GM23338 (cell line): ENCODE results near the gene SERPINE2. TPM values are rescaled to one million over a fixed set of nuclear protein-coding genes. Genes with fewer than 3 reads are reported as not detected.

Experiments used
- ATAC-seq: fragments of 200-7000 bp; cut with Tn5 transposase; 3 replicates; pipeline ENCODE4 v1.9.1; 2020
- DNase-seq: peaks from one replicate; pipeline ENCODE4 v3.0.0-alpha.2; 2015; ENCODE audit warnings: low spot score
- H2AFZ ChIP-seq: fragments of 200-600 bp; sonication (generic); 2 replicates; pipeline ENCODE4 v1.8.0; 2016; ENCODE audit warnings: antibody characterized with exemption, mild to moderate bottlenecking, moderate library complexity
- H3F3A ChIP-seq: fragments of 200-600 bp; sonication (generic); replicated peaks from 2 replicates; pipeline ENCODE4 v1.8.0; 2017; ENCODE audit warnings: antibody characterized with exemption, mixed run types, low read depth
- H3K27ac ChIP-seq: fragments of 200-600 bp; sonication (generic); 2 replicates; pipeline ENCODE4 v1.6.1; 2016; ENCODE audit warnings: low read depth
- H3K27me3 ChIP-seq: fragments of 200-600 bp; sonication (generic); 2 replicates; pipeline ENCODE4 v1.8.0; 2016; ENCODE audit warnings: mild to moderate bottlenecking, mixed run types, moderate library complexity; ENCODE audit not compliant: insufficient read depth
- H3K36me3 ChIP-seq: fragments of 200-600 bp; sonication (generic); 2 replicates; pipeline ENCODE4 v1.8.0; 2016; ENCODE audit warnings: mild to moderate bottlenecking; ENCODE audit not compliant: insufficient read depth
- H3K4me1 ChIP-seq: fragments of 200-600 bp; sonication (generic); 2 replicates; pipeline ENCODE4 v1.8.0; 2016; ENCODE audit warnings: mild to moderate bottlenecking, moderate library complexity; ENCODE audit not compliant: insufficient read depth
- H3K4me2 ChIP-seq: fragments of 200-600 bp; sonication (generic); 2 replicates; pipeline ENCODE4 v1.7.1; 2017; ENCODE audit warnings: mixed run types
- H3K4me3 ChIP-seq: fragments of 200-600 bp; sonication (generic); 2 replicates; pipeline ENCODE4 v1.6.1; 2016; ENCODE audit warnings: mixed run types
- H3K79me2 ChIP-seq: fragments of 200-600 bp; sonication (generic); replicated peaks from 2 replicates; pipeline ENCODE4 v1.8.0; 2017; ENCODE audit warnings: mild to moderate bottlenecking; ENCODE audit not compliant: insufficient read depth
- H3K9me2 ChIP-seq: fragments of 200-600 bp; sonication (generic); 2 replicates; pipeline ENCODE4 v1.8.0; 2017; ENCODE audit not compliant: insufficient read depth
- H4K20me1 ChIP-seq: fragments of 200-600 bp; sonication (generic); replicated peaks from 2 replicates; pipeline ENCODE4 v1.8.0; 2017; ENCODE audit warnings: mild to moderate bottlenecking; ENCODE audit not compliant: insufficient read depth
- H3K27ac Mint-ChIP-seq: 2 replicates; pipeline ENCODE4 v1.8.0; 2020; ENCODE audit warnings: inconsistent platforms, mild to moderate bottlenecking, moderate library complexity, mixed read lengths
- H3K27me3 Mint-ChIP-seq: 3 replicates; pipeline ENCODE4 v1.8.0; 2022; ENCODE audit warnings: low read depth, mild to moderate bottlenecking, moderate library complexity, mixed read lengths, inconsistent platforms; ENCODE audit not compliant: insufficient read depth, poor library complexity
- H3K36me3 Mint-ChIP-seq: 3 replicates; pipeline ENCODE4 v1.8.0; 2021; ENCODE audit warnings: low read depth, mild to moderate bottlenecking, inconsistent platforms, moderate library complexity, mixed read lengths
- H3K4me1 Mint-ChIP-seq: 3 replicates; pipeline ENCODE4 v1.8.0; 2020; ENCODE audit warnings: mild to moderate bottlenecking, inconsistent platforms, mixed read lengths
- H3K4me3 Mint-ChIP-seq: 3 replicates; pipeline ENCODE4 v1.8.0; 2021; ENCODE audit warnings: moderate library complexity, mild to moderate bottlenecking, inconsistent platforms, mixed read lengths
- H3K9me3 Mint-ChIP-seq: 3 replicates; pipeline ENCODE4 v1.8.0; 2020; ENCODE audit warnings: moderate library complexity, mild to moderate bottlenecking, inconsistent platforms, mixed read lengths
- CREB1 ChIP-seq: fragments of 250-450 bp; sonication (Bioruptor Pico); IDR thresholded peaks from 2 replicates; pipeline ENCODE4 v1.5.0; 2020; ENCODE audit warnings: low read depth, mild to moderate bottlenecking, moderate library complexity
- EZH2 ChIP-seq: fragments of 200-600 bp; sonication (generic); IDR thresholded peaks from one replicate; pipeline ENCODE4 v1.8.0; 2017; ENCODE audit warnings: antibody characterized with exemption, mild to moderate bottlenecking, low read depth; ENCODE audit not compliant: unreplicated experiment
- EZH2phosphoT487 ChIP-seq: fragments of 200-600 bp; sonication (generic); IDR thresholded peaks from one replicate; pipeline ENCODE4 v1.8.1; 2018; ENCODE audit warnings: antibody characterized with exemption; ENCODE audit not compliant: unreplicated experiment
- JUNB ChIP-seq: IDR thresholded peaks from one replicate; pipeline ENCODE4 v1.6.1; 2016; ENCODE audit warnings: antibody characterized with exemption; ENCODE audit not compliant: unreplicated experiment
- STAT1 ChIP-seq: IDR thresholded peaks from one replicate; pipeline ENCODE4 v1.6.1; 2016; ENCODE audit warnings: antibody characterized with exemption; ENCODE audit not compliant: unreplicated experiment
- ZNF331 ChIP-seq: fragments of 250-450 bp; sonication (Bioruptor Pico); IDR thresholded peaks from 2 replicates; pipeline ENCODE4 v1.5.0; 2020; ENCODE audit warnings: low read depth, mild to moderate bottlenecking, moderate library complexity
- ZNF462 ChIP-seq: fragments of 250-450 bp; sonication (Bioruptor Pico); IDR thresholded peaks from 2 replicates; pipeline ENCODE4 v1.5.0; 2020; ENCODE audit warnings: mild to moderate bottlenecking, moderate library complexity
- polyA plus RNA-seq: library from polyadenylated mRNA; unstranded; fragments of >200 nt; fragmentation: Nextera tagmentation; extraction: Ambion mirVana; gene quantifications from 2 replicates; pipeline ENCODE4 v1.2.1, GENCODE V29; 2016
- total RNA-seq: library from RNA; depleted of rRNA; stranded (reverse); fragments of >200 nt; shearing (Covaris generic); gene quantifications from 2 replicates; pipeline ENCODE4 v1.2.3, GENCODE V29; 2014

The SERPINE2 gene
- total and polyA plus RNA-seq, 2 experiments from 2014 or later = 38.6 to 44.2 TPM

- H3K9me3 Mint-ChIP-seq = no peaks in the 10 kb centered on the region; the same call in 2 of the 3 replicates
- TF ChIP-seq EZH2phosphoT487 = no peak
- no peak for TF ChIP-seq ZNF331 (CRISPR knock-in tag)
- no peak for TF ChIP-seq CREB1 (CRISPR knock-in tag)
- H3K27ac ChIP-seq = no peak overlapping the region
- ATAC-seq = no peak
- no peak overlapping the region for H3K27ac Mint-ChIP-seq
- no peaks in the 10 kb centered on the region for H3K27me3 ChIP-seq
- no peaks in the 10 kb centered on the region for H3K4me1 ChIP-seq
- H3K4me3 Mint-ChIP-seq = no peak overlapping the region
- H3K36me3 ChIP-seq = peaks cover 3% of the 10 kb centered on the region; the same call in 1 of the 2 replicates
- peaks cover 24% of the 10 kb centered on the region for H3K36me3 Mint-ChIP-seq
- H3F3A ChIP-seq = no peaks in the 10 kb centered on the region
- H3K4me3 ChIP-seq = no peak overlapping the region
- no peak overlapping the region for H3K4me2 ChIP-seq
- H3K79me2 ChIP-seq = no peaks in the 10 kb centered on the region
- H2AFZ ChIP-seq = no peak overlapping the region
- peaks cover 3% of the 10 kb centered on the region for H3K27me3 Mint-ChIP-seq
- DNase-seq = no peak
- H3K4me1 Mint-ChIP-seq = no peaks in the 10 kb centered on the region
- no peaks in the 10 kb centered on the region for H3K9me2 ChIP-seq
- H4K20me1 ChIP-seq = no peaks in the 10 kb centered on the region
Measured at GRCh38 chr2:223996391-223996790, 42.7 kb downstream of the SERPINE2 start.

- no peaks in the 10 kb centered on the region for H3K9me2 ChIP-seq
- Mint-ChIP-seq H3K4me1 (no peaks in the 10 kb centered on the region), H3K36me3 (peaks cover 16% of the 10 kb centered on the region), H3K27me3 (peaks cover 3% of the 10 kb centered on the region), H3K27ac (no peak overlapping the region), H3K4me3 (no peak overlapping the region), H3K9me3 (no peaks in the 10 kb centered on the region; the same call in 2 of the 3 replicates)
- no peaks in the 10 kb centered on the region for H3K36me3 ChIP-seq
- H3K79me2 ChIP-seq = no peaks in the 10 kb centered on the region
- no peak for ATAC-seq
- no peaks in the 10 kb centered on the region for H3K4me1 ChIP-seq
- H3K27ac ChIP-seq = no peak overlapping the region
- H3K27me3 ChIP-seq = no peaks in the 10 kb centered on the region
- no peak overlapping the region for H2AFZ ChIP-seq
- TF ChIP-seq STAT1 (no peak), EZH2 (no peak), CREB1 (CRISPR knock-in tag) (no peak), ZNF462 (CRISPR knock-in tag) (no peak), JUNB (no peak), EZH2phosphoT487 (no peak)
- H3K4me3 ChIP-seq = no peak overlapping the region
- no peaks in the 10 kb centered on the region for H3F3A ChIP-seq
- no peaks in the 10 kb centered on the region for H4K20me1 ChIP-seq
- no peak for DNase-seq
- no peak overlapping the region for H3K4me2 ChIP-seq
Measured at GRCh38 chr2:223995569-223995968, 43.5 kb downstream of the SERPINE2 start.
